Smooth muscle cell (in vitro differentiated cells): ENCODE measurements around the gene ADAMTSL2. TPM values are rescaled to one million over a fixed set of nuclear protein-coding genes. Genes with fewer than 3 reads are reported as not detected.

Source experiments
- DNase-seq: peaks from one replicate; lab custom pipeline; 2025; ENCODE audit not compliant: unreplicated experiment; lab: John Stamatoyannopoulos, UW
- H2AFZ ChIP-seq: fragments of 200-600 bp; sonication (generic); 2 replicates; pipeline ENCODE4 v1.6.0; 2016; ENCODE audit warnings: antibody characterized with exemption, low read depth, mild to moderate bottlenecking
- H3F3A ChIP-seq: fragments of 200-600 bp; sonication (generic); 2 replicates; pipeline ENCODE4 v1.6.0; 2017; ENCODE audit warnings: antibody characterized with exemption, low read depth
- H3K27ac ChIP-seq: fragments of 200-600 bp; sonication (generic); 2 replicates; pipeline ENCODE4 v1.5.1; 2016; ENCODE audit warnings: low read depth, mild to moderate bottlenecking
- H3K27me3 ChIP-seq: fragments of 200-600 bp; sonication (generic); 2 replicates; pipeline ENCODE4 v1.6.1; 2016; ENCODE audit warnings: low read depth, mild to moderate bottlenecking
- H3K36me3 ChIP-seq: fragments of 200-600 bp; sonication (generic); 2 replicates; pipeline ENCODE4 v1.5.1; 2016; ENCODE audit warnings: low read depth
- H3K4me1 ChIP-seq: fragments of 200-600 bp; sonication (generic); 2 replicates; pipeline ENCODE4 v1.5.1; 2016; ENCODE audit warnings: low read depth
- H3K4me2 ChIP-seq: fragments of 200-600 bp; sonication (generic); 2 replicates; pipeline ENCODE4 v1.6.0; 2016; ENCODE audit warnings: mild to moderate bottlenecking
- H3K4me3 ChIP-seq: fragments of 200-600 bp; sonication (generic); 2 replicates; pipeline ENCODE4 v1.5.1; 2016; ENCODE audit warnings: mild to moderate bottlenecking
- H3K79me2 ChIP-seq: fragments of 200-600 bp; sonication (generic); 2 replicates; pipeline ENCODE4 v1.6.0; 2016; ENCODE audit warnings: low read depth, mild to moderate bottlenecking
- H3K9ac ChIP-seq: fragments of 200-600 bp; sonication (generic); 2 replicates; pipeline ENCODE4 v1.6.0; 2016; ENCODE audit warnings: low read depth
- H3K9me3 ChIP-seq: fragments of 200-600 bp; sonication (generic); replicated peaks from 2 replicates; pipeline ENCODE4 v1.5.1; 2016; ENCODE audit warnings: low read depth
- H4K20me1 ChIP-seq: fragments of 200-600 bp; sonication (generic); 2 replicates; pipeline ENCODE4 v1.6.0; 2016; ENCODE audit warnings: low read depth
- WGBS: methylation state at CpG from one replicate; pipeline ENCODE4 v1.1.7; 2016; ENCODE audit warnings: low lambda C conversion rate; 5-methylcytosine and 5-hydroxymethylcytosine counted together
- polyA plus RNA-seq: library from polyadenylated mRNA; unstranded; fragments of >200 nt; fragmentation: Nextera tagmentation; extraction: Ambion mirVana; gene quantifications from 2 replicates; pipeline ENCODE4 v1.2.1, GENCODE V29; 2016
- total RNA-seq: library from RNA; depleted of rRNA; stranded (reverse); fragments of >200 nt; gene quantifications from 2 replicates; pipeline ENCODE4 v1.2.3, GENCODE V29; 2014
- TF ChIP-seq, protein P1 (sequence below): fragments of 200-600 bp; sonication (generic); IDR thresholded peaks from 2 replicates; pipeline ENCODE4 v1.5.1; 2017; ENCODE audit warnings: borderline replicate concordance, mild to moderate bottlenecking, antibody characterized with exemption; ENCODE audit not compliant: insufficient read depth, poor library complexity, severe bottlenecking

ADAMTSL2 gene
- total and polyA plus RNA-seq, 2 experiments from 2014 or later = 8.1 to 10.5 TPM

GRCh38 chr9:133514460-133515239 lies 19.9 kb upstream of the ADAMTSL2 start:
- no peak overlapping the region for H3K4me2 ChIP-seq
- H3K27ac ChIP-seq = no peak overlapping the region
- H3K36me3 ChIP-seq = no peaks in the 10 kb centered on the region
- no peak overlapping the region for H3K4me3 ChIP-seq
- no peak overlapping the region for H3K9ac ChIP-seq
- H3F3A ChIP-seq = no peaks in the 10 kb centered on the region
- no peaks in the 10 kb centered on the region for H4K20me1 ChIP-seq
- H3K27me3 ChIP-seq = no peaks in the 10 kb centered on the region
- no peaks in the 10 kb centered on the region for H3K79me2 ChIP-seq
- no peak overlapping the region for H2AFZ ChIP-seq
- peaks cover 4% of the 10 kb centered on the region for H3K4me1 ChIP-seq
- no peak for DNase-seq
- H3K9me3 ChIP-seq = no peaks in the 10 kb centered on the region
- TF ChIP-seq, protein P1, sequence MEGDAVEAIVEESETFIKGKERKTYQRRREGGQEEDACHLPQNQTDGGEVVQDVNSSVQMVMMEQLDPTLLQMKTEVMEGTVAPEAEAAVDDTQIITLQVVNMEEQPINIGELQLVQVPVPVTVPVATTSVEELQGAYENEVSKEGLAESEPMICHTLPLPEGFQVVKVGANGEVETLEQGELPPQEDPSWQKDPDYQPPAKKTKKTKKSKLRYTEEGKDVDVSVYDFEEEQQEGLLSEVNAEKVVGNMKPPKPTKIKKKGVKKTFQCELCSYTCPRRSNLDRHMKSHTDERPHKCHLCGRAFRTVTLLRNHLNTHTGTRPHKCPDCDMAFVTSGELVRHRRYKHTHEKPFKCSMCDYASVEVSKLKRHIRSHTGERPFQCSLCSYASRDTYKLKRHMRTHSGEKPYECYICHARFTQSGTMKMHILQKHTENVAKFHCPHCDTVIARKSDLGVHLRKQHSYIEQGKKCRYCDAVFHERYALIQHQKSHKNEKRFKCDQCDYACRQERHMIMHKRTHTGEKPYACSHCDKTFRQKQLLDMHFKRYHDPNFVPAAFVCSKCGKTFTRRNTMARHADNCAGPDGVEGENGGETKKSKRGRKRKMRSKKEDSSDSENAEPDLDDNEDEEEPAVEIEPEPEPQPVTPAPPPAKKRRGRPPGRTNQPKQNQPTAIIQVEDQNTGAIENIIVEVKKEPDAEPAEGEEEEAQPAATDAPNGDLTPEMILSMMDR = no peak
- 88% methylated on average over 13 of the region's 14 CpGs for WGBS

DNA sequence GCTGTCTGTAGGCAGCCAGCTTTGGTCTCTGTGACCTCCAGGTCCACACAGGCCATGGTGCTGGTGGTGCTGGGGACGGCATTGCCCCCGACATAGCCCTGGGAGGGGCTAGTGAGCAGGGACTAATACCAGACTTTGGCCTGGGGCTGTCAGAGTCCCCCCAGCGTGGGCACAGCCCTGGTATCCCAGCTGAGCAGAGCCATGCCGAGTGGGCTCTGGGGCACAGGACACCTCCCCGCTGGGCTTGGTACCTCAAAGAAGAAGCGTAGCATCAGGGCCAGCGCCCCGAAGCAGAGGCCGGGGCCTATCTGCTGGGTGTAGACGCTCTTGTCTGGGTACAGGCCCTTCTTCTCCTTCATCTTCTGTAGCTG lies 19.3 kb upstream of the ADAMTSL2 start:
- no peak overlapping the region for H3K9ac ChIP-seq
- H3K4me1 ChIP-seq = no peaks in the 10 kb centered on the region
- H2AFZ ChIP-seq = no peak overlapping the region
- H3K4me3 ChIP-seq = no peak overlapping the region
- WGBS = 95% methylated on average over 10 of the region's 10 CpGs
- no peaks in the 10 kb centered on the region for H4K20me1 ChIP-seq
- no peaks in the 10 kb centered on the region for H3F3A ChIP-seq
- H3K4me2 ChIP-seq = no peak overlapping the region
- H3K9me3 ChIP-seq = no peaks in the 10 kb centered on the region
- no peaks in the 10 kb centered on the region for H3K79me2 ChIP-seq
- no peaks in the 10 kb centered on the region for H3K36me3 ChIP-seq
- H3K27me3 ChIP-seq = no peaks in the 10 kb centered on the region
- no peak for DNase-seq
- H3K27ac ChIP-seq = no peak overlapping the region
- TF ChIP-seq, protein P1 = no peak

GRCh38 chr9:133515615-133516255 lies 18.8 kb upstream of the ADAMTSL2 start:
- no peak for DNase-seq
- H4K20me1 ChIP-seq = no peaks in the 10 kb centered on the region
- TF ChIP-seq, protein P1 = no peak
- no peak overlapping the region for H3K4me2 ChIP-seq
- H3K4me3 ChIP-seq = no peak overlapping the region
- no peaks in the 10 kb centered on the region for H3K27me3 ChIP-seq
- no peak overlapping the region for H2AFZ ChIP-seq
- no peak overlapping the region for H3K27ac ChIP-seq
- no peaks in the 10 kb centered on the region for H3K36me3 ChIP-seq
- H3K79me2 ChIP-seq = no peaks in the 10 kb centered on the region
- H3K9ac ChIP-seq = no peak overlapping the region
- WGBS = 89% methylated on average over 17 of the region's 17 CpGs
- H3F3A ChIP-seq = no peaks in the 10 kb centered on the region
- no peaks in the 10 kb centered on the region for H3K9me3 ChIP-seq
- H3K4me1 ChIP-seq = no peaks in the 10 kb centered on the region
